Loucy (cell line): ENCODE measurements around the gene RBP3.

Experiments
- EZH2phosphoT487 ChIP-seq: fragments of 200-600 bp; IDR thresholded peaks from 2 replicates; pipeline ENCODE4 v1.6.1; 2018; ENCODE audit warnings: antibody characterized with exemption, mild to moderate bottlenecking, moderate library complexity, borderline replicate concordance
- TF ChIP-seq, protein P1 (sequence below): fragments of 200-600 bp; sonication (generic); conservative IDR thresholded peaks from 2 replicates; pipeline ENCODE4 v1.5.1; 2014; ENCODE audit warnings: mild to moderate bottlenecking, antibody characterized with exemption, low read length

DNA sequence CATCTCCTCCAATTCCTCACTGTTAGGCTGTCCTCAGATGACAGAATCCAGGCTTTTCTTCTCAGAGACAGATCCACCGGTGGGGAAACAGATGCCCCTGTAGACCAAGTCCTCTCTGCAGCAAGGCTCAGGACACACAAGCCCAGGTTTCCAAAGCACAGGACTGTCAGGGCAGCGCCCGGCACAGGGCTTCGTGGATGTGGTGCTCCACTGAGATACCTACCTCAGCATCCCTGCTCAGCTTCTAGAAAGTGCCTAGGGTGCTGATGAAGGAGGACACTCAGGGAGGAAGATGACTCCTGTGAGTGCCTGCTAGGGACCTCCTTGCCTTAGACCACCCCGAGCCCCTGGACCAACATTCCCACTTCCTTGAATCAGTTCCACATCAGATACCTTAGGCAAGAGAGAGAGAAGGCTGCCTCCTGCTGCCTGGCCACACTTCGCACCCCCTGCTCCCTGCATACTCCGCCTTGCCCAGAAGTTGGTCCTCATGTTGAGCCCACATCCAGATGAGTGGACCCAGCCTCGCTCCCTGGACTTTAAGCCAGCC is 8.9 kb upstream of the RBP3 start:
- TF ChIP-seq, protein P1, sequence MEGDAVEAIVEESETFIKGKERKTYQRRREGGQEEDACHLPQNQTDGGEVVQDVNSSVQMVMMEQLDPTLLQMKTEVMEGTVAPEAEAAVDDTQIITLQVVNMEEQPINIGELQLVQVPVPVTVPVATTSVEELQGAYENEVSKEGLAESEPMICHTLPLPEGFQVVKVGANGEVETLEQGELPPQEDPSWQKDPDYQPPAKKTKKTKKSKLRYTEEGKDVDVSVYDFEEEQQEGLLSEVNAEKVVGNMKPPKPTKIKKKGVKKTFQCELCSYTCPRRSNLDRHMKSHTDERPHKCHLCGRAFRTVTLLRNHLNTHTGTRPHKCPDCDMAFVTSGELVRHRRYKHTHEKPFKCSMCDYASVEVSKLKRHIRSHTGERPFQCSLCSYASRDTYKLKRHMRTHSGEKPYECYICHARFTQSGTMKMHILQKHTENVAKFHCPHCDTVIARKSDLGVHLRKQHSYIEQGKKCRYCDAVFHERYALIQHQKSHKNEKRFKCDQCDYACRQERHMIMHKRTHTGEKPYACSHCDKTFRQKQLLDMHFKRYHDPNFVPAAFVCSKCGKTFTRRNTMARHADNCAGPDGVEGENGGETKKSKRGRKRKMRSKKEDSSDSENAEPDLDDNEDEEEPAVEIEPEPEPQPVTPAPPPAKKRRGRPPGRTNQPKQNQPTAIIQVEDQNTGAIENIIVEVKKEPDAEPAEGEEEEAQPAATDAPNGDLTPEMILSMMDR, result no peak
- TF ChIP-seq EZH2phosphoT487, result no peak
